ENCODE results near the gene CD81.
"Not testable (repeated sequence)": the region's sequence is repeated elsewhere in the genome, so short reads cannot be mapped to it uniquely, and the experiment has no call there.

Gene CD81

GRCh38 chr11:2357651-2358050, 19.5 kb upstream of the CD81 start:
- DNase-seq, result not testable (repeated sequence)

- no peak for DNase-seq
Measured at GRCh38 chr11:2358754-2359442, 18.2 kb upstream of the CD81 start.

GRCh38 chr11:2359557-2359956, 17.6 kb upstream of the CD81 start:
- no peak for DNase-seq

- DNase-seq, result no peak
Measured at GRCh38 chr11:2360081-2360642, 16.9 kb upstream of the CD81 start.

GRCh38 chr11:2361565-2361964, 15.5 kb upstream of the CD81 start:
- no peak for DNase-seq

- no peak for DNase-seq
Measured at GRCh38 chr11:2362414-2362813, 14.7 kb upstream of the CD81 start.

- no peak for DNase-seq
Measured at GRCh38 chr11:2363130-2363529, 14.0 kb upstream of the CD81 start.

- no peak for DNase-seq
Measured at GRCh38 chr11:2363577-2364370, 13.3 kb upstream of the CD81 start.

GRCh38 chr11:2364386-2364785, 12.7 kb upstream of the CD81 start:
- not testable (repeated sequence) for DNase-seq

- DNase-seq, result no peak
Measured at GRCh38 chr11:2365571-2366210, 11.4 kb upstream of the CD81 start.

GRCh38 chr11:2366276-2366675, 10.8 kb upstream of the CD81 start:
- DNase-seq, result no peak

- DNase-seq, result no peak
Measured at GRCh38 chr11:2366733-2367132, 10.4 kb upstream of the CD81 start.

GRCh38 chr11:2367266-2368160, 9.6 kb upstream of the CD81 start:
- DNase-seq, result no peak

GRCh38 chr11:2368178-2368850, 8.8 kb upstream of the CD81 start:
- no peak for DNase-seq

GRCh38 chr11:2368851-2369180, 8.3 kb upstream of the CD81 start:
- no peak for DNase-seq

GRCh38 chr11:2369320-2369719, 7.8 kb upstream of the CD81 start:
- DNase-seq, result no peak

- no peak for DNase-seq
Measured at GRCh38 chr11:2369896-2370295, 7.2 kb upstream of the CD81 start.

GRCh38 chr11:2374456-2375201, 2.5 kb upstream of the CD81 start:
- DNase-seq, result no peak

- DNase-seq, result no peak
Measured at GRCh38 chr11:2375341-2375853, 1.7 kb upstream of the CD81 start.

- no peak for DNase-seq
Measured at GRCh38 chr11:2375964-2376551, 1.1 kb upstream of the CD81 start.
